Kidney capillary endothelial cell (primary cell): ENCODE results near the gene AKR7A3.
"Not testable (repeated sequence)": the region's sequence is repeated elsewhere in the genome, so short reads cannot be mapped to it uniquely, and the experiment has no call there.

Experiments used
- DNase-seq: peaks from one replicate; pipeline ENCODE4 v3.0.0-alpha.2; 2018; ENCODE audit warnings: low spot score

AKR7A3 gene

DNA sequence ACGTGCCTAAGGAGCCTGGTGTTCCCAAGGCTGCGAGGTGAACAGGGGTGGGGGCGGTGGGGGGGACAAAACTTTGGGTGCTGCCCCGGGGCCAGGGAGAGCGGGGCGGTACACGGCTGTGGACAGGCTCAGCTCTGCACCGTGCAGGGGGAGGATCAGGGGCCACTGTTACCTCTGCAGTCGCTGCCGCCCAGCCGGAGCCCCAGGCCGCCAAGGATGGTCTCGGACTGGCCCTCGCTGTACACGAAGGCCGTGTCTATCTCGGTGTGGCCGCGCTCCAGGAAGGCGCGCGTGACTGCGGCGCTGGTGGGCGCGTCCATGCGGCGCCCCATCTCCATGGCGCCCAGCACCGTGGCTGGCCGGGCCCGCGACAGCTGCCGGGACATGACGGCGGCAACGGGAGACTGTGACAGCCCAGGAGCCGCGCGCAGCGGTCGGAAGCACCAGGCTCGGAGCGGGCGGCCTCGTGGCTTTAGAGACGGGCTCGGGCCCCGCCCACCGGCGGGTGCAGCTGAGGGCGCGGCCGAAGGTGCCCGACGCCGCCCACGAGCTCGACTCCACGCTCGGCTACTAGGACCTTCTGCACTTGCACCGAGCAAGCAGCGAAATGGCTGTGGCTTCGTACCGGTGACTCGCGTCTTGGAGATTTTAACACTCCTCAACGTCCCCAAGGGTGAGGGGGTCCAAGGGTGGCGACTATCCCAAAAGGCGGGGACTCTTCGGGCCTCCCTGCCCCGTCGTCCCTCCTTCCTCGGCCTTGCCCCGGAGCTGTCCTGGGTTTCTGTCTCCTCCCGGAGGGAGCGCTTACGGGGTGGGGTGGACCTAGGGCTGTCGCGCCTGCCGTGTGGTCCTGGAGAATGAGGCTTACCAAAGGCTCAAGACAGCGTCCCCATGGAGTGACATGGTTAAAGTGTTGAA, at the start of gene AKR7A3:
Gene AKR7A3 (minus strand): TSS at position 447 of the 918 bp plus-strand sequence. CDS start 61 bp downstream, at position 386.
- DNase-seq: not testable (repeated sequence)

DNA sequence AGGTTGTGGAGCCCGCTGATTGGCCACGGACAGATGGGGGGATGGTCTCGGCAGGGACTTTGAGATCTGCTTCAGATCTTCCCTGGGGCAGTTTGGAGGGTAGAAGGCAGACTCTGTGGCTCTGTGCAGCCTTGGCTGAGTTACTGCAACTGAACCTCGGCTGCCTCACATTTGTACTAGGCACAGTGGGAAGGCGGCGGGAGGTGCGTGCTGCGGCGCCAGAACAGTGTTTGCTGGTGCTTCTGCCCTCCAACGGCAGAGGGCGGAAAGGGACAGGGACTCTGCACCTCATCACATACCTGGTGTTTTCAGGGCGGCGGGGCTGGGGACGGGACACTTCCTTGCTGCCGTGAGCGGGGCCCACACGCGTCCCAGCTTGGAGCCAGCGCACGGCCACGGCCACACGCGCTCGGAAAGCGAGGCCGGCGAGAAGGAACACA, 49.8 kb upstream of the AKR7A3 start:
- no peak for DNase-seq

DNA sequence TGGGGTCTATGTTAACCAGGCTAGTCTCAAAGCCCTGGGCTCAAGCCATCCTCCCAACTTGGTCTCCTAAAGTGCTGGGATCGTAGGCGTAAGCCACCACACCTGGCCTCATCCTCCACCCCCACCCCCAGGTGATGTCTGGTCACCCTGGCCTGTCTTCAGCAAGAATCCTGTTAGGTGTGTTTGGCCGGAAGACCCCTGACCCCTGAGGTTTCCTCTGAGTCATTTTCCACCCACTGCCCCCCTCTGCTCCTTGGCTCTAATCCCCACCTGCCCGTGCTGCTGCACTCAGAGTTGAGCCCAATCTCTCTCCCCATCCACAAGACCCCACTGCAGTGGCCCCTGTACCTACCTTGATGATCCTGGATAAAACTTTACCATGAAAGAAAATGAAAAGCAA, 48.7 kb upstream of the AKR7A3 start:
- no peak for DNase-seq

DNA sequence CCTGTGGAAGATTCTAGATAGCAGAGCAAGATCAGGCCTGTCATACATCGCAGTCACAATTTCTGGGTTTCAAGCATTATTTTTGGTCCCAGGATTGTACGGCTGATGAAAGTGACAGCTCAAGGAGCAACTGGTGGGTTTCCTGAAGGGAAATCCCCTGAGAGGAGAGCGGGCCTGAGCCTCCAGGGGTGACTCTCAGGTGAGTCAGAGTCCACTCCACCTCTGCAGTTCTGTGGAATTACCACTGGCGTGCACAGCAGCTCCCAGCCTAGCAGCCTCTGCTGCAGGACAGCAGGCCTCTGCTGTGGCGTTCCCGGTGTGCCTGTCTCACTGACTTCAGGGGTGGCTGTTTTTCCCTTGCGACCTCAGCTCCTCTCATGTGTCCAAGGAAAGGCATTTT, 48.0 kb upstream of the AKR7A3 start:
- DNase-seq: no peak

DNA sequence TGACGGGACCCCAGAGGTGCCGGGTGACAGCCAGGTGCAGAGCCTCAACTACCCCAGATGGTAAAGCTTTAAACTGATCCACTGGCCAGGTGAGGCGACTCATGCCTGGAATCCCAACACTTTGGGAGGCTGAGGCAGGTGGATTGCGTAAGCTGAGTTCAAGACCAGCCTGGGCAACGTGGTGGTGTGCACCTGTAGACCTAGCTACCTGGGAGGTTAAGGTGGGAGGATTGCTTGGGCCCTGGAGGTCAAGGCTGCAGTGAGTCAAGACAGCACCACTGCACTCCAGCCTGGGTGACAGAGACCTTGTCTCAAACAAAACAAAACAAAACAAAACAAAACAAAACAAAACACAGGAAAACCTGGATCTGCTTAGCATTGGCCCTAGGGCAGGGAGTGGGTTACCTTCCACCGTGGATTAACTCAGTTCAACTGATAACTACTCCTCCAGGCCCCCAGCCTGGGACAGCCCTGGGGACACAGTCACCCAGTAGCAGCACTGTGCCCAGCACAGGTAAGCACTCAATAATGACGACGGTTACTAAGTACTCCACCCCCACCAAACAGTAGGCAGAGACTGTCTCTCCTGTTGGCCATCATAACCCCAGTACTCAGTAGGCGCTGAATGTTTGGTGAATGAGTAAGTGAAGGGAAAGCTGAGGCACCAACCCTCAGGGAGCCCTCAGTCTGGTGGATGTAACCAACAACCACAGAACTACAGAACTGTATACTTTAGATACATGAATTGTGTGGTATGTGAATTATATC, 45.2 kb upstream of the AKR7A3 start:
- no peak for DNase-seq

DNA sequence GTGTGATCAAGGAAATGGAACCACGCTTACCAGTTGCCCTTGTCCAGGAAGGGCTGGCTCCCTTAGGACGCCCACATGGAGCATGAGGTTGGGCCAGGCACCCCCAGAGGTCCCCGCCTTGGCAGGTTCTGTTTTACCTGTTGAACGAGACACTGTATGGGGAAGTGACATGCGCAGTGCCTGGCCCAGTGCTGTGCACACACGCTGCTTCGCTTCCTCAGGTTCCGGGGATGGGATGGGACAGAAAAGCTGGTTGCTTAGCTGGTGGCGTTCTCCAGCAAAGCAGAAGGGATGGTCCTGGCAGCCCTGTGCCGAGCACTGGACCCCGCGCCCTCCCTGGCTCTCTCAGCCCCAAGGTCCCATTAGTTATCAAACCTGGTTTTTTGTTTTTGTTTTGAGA, 44.3 kb upstream of the AKR7A3 start:
- no peak for DNase-seq

DNA sequence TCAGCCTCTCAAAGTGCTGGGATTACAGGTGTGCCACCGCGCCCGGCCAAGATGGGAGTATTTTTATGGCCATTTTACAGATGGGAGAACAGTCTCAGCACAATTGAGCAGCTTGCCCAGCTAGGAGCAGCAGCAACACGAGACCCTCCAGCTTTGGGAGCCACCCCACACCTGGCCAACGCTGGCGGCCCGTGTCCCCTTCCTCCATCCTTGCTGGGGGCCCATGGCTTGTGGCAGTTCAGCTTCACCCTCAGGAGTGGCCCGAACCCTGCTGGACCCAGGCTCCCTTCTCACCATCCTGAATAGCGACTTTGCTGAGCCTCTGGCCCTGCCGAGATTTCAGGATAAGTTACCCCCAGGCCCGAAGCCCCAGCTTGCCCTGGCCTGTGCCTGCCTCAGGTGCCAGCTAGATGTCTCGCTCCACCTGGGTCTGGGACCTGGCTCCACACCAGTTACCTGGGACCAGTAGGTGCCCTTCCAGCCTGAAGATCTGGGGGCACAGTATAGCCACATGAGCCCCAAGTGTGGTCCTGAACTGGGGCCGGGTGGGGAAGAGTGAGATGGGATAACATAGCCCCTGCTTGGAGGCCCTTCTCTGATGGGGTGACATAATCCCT, 42.8 kb upstream of the AKR7A3 start:
- DNase-seq: no peak

DNA sequence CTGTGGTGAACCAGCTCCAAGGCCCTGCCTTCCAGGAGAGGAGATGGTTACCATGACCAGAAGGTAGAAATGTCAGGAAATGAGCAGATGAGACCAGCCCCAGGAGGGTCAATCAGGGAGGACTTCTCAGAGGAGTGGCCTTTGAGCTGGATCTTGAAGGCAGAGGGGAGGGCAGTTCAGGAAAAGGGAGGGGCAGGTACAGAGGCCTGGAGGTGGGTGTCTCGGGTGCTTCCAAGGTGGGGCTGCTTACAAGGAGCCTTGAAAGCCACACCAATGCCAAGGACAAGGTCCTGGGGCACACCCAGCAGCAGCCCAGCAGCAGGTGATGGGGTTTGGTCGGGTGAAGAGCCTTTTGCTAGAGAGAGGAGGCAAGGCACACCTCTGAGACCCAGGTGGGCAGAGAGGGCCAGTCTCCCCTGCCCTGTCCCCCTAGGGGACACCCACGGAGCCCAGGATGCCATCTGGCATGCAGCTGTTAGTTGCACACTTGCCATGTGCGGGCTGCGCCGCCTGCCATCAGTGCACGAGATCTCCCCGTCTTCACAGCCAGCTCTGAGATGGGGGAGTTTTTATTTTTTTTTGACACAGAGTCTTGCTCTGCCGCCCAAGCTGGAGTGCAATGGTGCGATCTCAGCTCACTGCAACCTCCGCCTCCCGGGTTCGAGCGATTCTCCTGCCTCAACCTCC, 42.0 kb upstream of the AKR7A3 start:
- DNase-seq: no peak

DNA sequence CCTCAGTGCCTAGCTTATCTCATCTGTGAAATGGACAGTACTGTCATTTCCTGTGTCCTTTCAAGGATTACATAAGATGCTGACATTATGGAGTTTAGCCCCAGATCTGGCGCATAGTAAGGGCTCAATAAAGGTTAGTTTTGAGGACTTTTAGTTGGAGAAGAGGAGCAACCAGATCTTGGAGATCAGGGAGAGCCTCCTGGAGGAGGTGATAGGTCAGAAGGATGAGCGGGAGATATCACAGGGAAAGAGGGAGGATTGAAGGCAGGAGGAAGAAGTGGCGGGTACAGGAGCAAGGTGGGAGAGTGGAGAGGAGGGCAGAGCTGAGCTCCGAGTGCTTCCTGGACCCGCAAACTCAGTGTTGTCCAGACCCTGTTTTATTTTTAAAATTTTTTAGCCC, 41.0 kb upstream of the AKR7A3 start:
- DNase-seq: no peak

DNA sequence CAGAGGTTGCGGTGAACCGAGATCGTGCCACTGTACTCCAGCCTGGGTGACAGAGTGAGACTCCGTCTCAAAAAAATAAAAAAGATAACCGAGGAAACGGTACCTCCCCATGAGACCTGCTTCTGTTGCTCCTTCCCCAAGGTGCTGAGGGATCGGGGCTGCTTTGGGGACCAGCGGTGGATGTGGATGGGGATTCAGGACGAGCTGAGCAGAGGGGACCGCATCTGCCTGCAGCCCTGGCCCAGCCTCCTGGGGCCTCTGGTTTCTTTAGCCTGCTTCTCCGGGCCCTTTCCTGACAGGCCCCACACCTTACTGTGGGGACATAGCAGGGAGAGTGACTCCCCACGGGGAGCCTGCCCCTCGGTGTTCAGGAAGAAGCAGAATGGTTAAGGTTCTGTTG, 40.6 kb upstream of the AKR7A3 start:
- DNase-seq: no peak

DNA sequence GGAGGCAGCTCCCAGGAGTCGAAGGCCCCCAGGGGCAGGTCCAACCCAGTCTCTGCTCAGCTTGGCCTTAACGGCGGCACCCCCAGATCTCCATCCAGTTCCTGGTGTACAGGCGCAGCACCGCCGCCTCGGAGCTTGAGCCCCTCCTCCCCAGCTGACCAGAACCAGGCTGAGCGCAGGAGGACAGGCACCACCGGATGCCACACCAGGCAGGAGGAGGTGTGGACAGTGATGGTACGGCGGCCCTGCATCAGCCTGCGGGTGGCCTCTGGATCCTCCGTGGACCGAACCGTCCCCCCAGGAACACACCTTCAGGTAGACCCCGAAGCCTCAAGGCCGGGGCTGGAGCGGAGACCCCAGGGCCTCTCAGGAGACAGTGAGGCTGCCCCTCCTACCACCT, 39.9 kb upstream of the AKR7A3 start:
- DNase-seq: no peak

DNA sequence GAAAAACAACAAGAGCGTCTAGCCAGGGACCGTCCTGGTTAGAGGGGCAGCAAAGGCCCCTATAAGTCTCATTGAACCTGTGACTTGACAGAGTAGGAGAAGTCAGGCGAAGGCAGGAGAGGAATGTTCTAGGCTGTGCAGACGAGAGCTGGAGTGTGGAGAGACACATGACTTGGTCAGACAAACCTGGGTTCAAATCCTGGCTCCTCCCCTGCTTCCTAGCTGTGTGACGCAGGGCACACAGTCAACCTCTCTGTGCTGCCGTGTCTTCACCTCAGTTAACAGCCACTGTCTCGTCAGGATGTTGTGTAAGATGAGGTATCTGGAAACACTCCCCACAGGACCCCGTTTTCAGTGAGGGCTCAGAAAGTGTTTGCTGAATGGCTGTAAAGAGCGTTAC, 39.2 kb upstream of the AKR7A3 start:
- DNase-seq: no peak

DNA sequence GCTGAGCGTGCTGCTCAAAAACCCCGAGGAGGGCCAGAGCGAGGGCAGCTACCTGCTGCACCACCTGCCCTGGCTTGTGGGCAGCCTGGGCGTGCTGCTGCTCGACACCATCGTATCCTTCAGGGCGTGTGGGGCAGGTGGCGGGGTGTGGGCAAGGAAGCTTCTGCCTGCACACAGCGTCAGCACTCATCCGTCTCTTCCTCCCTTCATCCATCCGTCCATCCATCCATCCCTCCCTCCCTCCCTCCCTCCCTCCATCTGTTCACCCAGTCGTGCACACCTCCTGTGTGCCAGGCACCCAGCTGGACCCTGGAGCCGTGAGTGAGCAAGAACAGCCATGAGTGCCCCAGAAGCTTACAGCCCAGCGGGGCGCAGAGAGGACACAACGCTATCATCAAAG, 38.7 kb upstream of the AKR7A3 start:
- no peak for DNase-seq

DNA sequence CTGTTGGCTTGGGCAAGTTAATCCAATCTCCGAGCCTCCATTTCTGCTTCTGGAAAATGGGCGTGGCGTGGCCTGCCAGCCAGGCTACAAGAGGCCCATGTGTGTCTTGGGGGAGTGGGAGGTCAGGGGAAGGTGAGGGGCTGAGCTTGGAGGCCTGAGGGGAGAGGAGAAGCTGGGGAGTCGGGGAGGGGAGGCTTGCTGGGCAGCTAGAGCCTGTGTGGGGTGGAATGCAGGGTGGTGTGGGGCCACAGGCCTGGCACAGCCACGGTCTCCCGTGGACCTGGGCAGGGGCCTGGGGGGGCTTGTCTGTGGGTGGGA, 38.1 kb upstream of the AKR7A3 start:
- no peak for DNase-seq

DNA sequence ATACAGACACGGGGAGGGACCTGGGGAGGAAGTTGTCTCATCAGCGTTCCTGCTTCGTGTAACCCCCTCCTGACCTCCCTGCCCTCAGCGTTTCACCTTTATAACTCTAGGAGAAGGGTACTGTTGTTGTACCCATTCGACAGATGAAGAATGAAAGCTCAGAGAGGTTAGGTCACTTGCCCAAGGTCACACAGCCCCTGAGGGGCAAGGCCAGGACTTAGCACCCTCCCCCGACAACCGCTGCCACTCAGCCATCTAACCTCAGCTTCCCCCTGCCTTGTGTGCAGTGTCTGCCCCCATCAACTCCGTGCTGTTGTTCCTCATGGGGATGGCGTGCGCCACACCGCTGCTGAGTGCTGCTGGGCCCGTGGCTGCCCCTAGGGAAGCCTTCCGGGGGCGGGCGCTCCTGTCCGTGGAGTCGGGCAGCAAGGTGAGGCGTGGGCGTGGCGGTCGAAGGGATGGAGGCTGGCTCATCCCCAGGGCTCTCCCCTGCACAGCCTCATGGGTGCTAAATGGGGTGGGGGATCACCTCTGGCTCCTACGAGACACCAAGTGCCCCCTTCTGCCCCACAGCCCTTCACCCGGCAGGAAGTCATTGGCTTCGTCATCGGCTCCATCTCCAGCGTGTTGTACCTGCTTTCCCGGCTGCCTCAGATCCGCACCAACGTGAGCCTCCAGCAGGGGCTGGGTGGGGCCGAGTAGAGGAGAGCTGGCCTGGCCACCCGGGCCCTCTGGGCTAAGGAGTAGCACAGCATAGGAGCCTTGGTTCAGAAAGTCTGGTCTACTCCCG, 37.6 kb upstream of the AKR7A3 start:
- DNase-seq: no peak

DNA sequence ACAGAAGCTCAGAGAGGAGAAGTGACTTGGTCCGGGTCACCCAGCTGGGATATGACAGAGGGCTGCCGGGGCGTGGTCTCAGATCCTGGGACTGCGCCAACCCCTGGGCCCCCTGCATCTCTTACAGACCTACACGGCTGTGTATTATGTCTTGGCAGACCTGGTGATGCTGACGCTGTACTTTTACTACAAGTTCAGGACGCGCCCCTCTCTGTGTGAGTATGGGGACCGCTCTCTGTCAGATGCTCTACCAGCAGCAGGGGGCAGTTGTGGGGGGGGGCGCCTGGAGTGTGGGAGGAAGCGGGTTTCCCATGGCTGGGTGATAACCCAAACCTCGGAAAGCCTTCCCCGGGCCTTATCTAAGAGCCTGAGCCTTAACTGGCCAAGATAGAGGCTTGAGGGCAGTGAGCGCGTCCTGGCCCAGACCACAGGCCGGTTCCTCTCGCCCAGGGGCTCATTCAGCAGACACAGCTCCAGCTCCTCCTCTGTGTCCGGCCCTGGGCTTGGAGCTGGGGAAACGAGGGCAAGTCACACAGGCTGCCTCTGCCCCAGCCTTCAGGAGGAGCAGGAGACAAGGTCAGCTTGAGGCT, 36.9 kb upstream of the AKR7A3 start:
- no peak for DNase-seq

DNA sequence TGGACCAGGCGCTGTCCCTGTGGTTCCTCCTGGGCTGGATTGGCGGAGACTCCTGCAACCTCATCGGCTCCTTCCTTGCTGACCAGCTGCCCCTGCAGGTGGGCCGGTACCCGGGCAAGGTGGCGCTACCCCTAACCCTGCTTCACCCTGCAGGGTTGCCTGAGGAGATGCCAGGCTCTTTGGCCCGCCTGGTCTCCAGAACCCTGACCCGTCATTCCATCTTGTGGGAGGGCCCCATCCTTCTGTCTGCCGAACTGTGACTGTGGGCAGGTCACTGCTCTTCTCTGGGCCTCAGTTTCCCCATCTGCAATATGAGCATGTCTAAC, 36.1 kb upstream of the AKR7A3 start:
- DNase-seq: no peak

DNA sequence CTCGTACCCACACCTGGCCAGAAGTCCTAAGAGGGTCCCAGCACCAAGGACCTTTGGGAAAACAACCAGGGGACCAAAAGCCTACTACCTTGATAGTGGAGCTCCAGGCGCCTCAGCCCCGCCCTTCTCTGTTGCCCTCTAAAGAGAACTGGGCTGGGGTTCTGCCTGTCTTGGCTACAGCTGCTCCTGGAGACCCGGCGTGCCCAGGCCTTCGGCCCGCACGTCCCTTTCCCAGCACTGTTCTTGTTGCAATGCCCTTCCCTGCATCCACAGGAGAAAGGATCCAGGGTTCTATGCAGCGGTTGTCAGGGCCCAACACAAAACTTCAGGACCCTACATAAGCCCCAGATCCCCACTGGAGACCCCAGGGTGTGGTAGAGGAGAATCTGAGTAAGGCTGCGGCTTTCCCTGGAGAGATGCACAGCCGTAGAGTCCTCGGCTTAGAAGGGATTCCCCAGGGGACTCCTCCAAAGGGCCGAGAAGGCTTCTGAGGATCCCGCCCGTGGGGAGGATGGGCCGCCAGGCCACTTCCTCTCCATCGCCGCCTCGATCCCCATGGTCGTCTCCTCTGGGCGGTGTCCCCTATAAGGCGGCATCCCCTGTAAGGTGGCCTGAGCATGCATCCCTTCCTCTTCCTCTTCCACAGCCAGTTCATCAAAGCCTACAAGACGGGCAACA, 35.6 kb upstream of the AKR7A3 start:
- DNase-seq: no peak

DNA sequence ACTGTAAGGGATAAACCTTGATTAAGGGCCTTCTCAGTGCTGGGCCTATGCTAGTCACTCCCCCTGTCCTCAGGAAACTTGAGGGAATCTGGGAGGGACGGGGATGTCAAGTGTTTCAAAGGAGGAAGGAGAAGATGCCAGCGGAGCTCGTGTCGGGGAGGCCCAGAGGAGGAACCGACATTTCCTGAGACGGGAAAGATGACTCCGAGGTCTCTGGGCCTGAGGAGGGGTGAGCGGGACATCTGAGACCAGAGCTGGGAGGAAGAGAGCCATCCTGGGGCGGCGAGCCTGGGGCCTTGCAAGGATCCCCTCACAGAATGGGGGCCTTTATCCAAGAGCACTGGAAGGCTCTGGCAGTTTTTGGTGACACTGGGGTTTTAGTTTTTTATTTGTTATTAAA, 33.9 kb upstream of the AKR7A3 start:
- DNase-seq: no peak

DNA sequence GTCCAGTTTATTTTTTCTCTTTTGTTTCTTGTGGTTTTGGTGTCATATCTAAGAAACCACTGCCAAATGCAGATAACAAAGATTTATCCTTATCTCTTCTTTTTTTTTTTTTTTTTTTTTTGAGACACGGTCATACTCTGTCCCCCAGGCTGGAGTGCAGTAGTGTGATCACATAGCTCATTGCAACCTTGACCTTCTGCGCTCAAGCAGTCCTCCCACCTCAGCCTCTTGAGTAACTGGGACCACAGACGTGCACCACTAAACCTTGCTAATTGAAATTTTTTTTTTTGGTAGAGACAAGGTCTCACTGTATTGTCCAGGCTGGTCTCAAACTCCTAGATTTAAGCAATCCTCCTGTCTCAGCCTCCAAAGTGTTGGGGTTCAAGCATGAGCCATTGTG, 32.5 kb upstream of the AKR7A3 start:
- DNase-seq: no peak

DNA sequence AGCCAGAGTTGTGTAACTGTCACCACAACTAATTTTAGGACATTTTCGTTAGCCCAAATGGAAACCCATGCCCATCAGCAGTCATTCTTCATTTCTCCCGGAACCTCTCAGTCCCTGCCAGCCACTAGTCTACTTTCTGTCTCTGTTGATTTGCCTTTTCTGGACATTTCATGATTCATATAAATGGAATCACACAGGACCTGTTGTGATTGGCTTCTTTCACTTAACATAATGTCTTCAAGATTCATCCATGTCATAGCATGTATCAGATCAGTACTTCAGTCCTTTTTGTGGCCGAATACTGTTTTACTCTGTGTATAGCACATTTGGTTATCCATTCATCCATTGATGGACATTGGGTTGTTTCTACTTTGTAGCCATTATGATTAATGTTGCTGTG, 30.6 kb upstream of the AKR7A3 start:
- no peak for DNase-seq
